HG02610 (cell line): ENCODE results near the gene LGMN.
"Not testable (repeated sequence)": the region's sequence is repeated elsewhere in the genome, so short reads cannot be mapped to it uniquely, and the experiment has no call there.

Source experiments
- ATAC-seq: cut with Tn5 transposase; IDR thresholded peaks from one replicate; pipeline ENCODE4 v1.9.1; 2021; ENCODE audit warnings: mild to moderate bottlenecking, moderate library complexity; ENCODE audit not compliant: unreplicated experiment

LGMN gene

GRCh38 chr14:92763666-92764631 lies 15.5 kb upstream of the LGMN start:
- ATAC-seq, result not testable (repeated sequence)

- no peak for ATAC-seq
These were observed 12.0 kb upstream of the LGMN start for GRCh38 chr14:92760524-92760805.

DNA sequence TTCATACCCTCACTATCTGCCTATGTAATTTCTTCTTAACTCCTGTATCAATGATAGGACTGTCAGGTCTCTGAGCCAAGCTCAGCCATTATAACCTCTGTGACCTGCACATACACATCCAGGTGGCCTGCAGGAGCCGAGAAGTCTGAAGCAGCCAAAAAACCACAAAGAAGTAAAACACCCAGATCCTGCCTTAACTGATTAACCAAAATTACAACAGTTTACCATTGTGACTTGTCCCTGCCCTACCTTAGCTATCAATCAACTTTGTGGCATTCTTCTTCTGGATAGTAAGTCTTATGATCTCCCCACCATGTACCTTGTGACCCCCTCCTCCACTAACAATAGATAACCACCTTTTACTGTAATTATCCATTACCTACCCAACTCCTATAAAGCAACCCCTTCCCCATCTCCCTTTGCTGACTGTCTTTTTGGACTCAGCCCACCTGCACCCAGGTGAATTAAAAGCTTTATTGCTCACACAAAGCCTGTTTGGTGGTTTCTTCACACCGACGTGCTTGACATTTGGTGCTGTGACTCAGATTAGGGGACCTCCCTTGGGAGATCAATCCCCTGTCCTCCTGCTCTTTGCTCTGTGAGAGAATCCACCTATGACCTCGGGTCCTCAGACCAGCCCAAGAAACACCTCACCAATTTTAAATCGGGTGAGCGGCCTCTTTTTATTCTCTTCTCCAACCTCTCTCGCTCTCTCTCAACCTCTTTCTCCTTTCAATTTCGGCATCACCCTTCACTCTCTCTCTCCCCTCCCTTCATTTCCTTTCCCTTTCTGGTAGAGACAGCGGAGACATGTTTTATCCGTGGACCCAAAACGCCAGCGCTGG lies 11.5 kb upstream of the LGMN start:
- ATAC-seq, result no peak

DNA sequence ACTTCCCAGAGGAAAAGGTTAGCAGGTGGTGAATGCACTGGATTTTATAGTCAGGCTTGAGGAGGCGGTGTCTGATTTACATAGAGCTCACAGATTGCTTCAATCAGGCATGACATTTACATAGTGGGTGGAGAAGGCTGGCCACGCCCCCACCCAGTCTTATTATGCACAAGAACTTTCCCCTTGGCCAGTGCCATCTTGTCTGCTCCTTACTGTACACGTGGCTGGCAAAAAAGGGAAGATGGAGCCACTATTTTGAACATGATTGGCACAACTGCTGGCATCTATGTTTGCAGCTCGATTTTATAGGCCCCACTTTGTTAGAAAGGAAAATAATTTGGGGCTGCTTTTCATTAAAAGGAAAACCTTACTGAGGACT lies 10.9 kb upstream of the LGMN start:
- ATAC-seq, result no peak

- no peak for ATAC-seq
These were observed 8.0 kb upstream of the LGMN start for GRCh38 chr14:92756446-92756845.

GRCh38 chr14:92755495-92755894 lies 7.1 kb upstream of the LGMN start:
- no peak for ATAC-seq

DNA sequence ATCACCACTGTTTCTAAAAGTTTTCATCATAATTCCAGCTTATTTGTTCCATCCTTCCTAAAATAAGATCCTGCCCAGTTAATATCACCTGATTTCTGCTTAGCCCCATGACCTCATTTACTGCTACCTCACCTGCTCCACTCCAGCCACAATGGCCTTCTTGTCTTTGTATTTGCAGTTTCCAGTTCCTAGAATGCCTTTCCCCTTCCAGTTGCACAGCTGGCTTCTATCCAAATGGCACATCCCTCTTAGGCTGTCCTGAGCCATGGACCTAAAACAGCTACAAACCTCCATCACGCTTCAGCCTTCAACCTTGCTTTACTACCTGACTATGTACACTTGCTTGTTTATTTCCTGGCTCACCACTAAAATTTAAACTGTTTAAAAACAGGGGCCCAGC lies 6.5 kb upstream of the LGMN start:
- ATAC-seq, result no peak

GRCh38 chr14:92753250-92753649 lies 4.8 kb upstream of the LGMN start:
- ATAC-seq, result no peak

DNA sequence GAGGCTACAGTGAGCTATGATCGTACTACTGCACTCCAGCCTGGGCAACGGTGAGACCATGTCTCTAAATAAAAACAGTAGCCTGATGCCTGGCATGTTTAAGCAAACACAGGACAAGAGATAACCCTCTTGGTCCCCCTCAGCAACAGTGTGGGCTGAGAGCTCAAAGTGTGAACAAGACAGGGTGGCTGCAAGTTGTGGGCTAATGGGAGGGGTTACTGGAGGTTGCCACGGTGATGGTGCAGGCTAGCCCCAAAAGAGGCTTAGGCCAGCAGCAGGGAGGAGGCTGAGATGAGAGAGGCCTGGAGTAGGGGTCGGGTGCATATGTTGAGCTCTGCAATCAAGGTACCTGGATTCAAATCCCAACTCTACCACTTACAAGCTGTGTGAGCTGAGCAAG lies 3.4 kb upstream of the LGMN start:
- peak; percentile 39 for ATAC-seq

DNA sequence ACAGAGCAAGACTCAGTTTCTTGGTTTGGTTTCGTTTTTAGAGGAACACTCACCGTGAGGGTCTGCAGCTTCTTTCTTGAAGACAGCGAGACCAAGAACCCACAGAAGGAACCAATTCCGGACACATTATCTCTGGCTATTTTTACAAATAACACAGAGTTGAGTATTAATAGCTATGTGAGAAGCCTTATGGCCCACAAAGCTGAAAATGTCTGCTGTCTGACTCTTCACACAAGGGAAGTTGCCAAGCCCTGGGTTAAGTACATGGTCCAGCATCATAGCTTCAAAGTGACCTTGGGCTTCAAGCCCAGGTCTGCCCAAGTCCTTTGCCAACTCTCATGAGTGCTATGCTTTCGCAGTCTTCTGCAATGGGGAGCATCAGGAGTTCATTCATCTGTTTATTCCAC lies 2.6 kb upstream of the LGMN start:
- no peak for ATAC-seq

DNA sequence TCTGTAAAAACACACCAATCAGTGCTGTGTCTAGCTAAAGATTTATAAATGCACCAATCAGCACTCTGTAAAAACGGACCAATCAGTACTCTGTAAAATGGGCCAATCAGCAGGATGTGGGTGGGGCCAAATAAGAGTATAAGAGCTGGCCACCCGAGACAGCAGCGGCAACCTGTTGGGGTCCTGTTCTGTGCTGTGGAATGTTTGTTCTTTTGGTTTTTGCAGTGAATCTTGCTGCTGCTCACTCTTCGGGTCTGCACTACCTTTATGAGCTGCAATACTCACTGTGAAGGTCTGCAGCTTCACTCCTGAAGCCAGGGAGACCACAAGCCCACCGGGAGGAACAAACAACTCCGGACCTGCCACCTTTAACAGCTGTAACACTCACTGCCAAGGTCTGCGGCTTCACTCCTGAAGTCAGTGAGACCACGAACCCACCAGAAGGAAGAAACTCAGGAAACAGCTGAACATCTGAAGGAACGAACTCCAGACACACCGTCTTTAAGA lies 1.8 kb upstream of the LGMN start:
- ATAC-seq, result not testable (repeated sequence)

DNA sequence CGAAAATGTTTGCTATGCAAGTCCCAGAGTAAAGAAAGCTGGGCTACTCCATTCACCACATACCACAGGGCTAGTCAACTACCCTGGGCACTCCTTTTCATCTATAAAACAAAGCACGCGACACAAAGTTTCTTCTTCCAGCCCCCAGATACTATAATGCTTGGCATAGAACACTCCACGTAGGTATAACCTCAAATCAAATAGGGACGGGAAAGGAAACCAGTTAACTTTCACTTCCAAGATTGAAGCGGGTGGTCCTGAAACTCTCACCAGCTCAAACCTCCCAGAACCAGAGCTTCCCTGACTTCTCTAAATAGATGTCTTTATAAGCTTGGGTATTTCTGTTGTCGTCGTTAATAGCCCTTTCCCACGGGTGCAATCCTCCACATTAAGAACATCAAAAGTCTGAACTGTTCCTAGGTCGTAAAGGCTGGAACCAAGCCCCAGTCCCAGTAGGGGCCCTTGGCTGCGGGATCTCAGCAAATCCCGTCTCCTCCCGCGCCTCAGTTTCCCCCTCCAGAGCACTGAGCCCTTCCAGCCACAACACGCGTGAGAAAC lies 647 bp downstream of the LGMN start:
- ATAC-seq, result peak; percentile 15

DNA sequence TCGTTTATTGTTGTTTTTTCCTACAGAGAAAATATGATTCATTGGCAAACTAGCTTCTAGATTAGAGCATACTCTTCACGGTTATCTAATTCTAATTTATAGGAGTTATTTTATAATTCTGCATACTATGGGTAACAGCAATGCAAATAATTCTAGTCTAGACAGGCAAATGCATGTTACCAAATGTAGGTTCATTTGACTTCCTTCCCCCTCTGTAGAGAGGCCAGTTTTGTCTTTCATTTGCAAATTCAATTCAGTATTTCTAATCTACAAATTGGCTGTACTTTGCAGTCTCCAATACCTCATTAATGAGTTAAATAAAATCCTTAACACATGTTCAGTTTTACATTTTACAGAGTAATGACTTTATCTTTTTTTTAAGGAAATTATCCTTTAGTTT lies 4.2 kb downstream of the LGMN start:
- ATAC-seq, result no peak

DNA sequence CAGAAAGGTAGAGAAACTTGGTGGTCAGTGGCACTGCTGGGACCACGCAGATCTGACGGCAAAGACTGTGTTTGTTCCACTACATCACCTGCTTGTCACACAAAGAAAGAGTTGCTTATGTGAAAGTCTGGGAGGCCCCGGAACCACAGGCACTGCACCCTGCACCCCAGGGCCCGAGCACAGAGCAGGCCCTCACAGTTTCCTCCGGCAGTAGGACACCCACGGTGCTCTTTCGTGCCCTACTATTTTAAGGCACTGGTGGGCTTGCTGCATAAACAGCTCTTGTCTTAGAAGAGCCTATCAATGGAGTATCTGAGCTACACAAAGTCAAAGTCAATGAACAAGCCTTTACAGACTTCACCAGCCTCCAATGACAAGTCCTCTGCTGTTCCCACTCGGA lies 8.0 kb downstream of the LGMN start:
- ATAC-seq, result no peak

GRCh38 chr14:92737619-92738188 lies 10.7 kb downstream of the LGMN start:
- ATAC-seq, result no peak

DNA sequence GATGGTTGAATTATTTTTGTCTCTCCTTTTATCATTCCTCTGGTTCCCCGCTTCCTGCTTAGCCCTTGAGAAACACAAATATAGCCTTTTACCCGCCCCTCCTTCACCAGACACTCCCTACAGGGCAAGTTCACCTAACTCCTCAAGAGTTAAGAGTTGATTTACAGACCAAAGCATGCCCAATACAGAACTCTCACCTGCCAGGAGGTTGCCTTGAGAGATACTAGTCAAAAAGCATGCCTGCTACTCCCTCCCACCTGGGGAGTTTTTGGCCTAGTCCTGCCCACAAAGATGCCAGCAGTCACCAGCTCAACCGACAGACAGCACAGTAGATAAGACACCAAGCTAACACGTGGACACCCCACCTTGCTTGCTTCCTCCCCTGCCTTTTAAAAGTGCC lies 11.2 kb downstream of the LGMN start:
- no peak for ATAC-seq

DNA sequence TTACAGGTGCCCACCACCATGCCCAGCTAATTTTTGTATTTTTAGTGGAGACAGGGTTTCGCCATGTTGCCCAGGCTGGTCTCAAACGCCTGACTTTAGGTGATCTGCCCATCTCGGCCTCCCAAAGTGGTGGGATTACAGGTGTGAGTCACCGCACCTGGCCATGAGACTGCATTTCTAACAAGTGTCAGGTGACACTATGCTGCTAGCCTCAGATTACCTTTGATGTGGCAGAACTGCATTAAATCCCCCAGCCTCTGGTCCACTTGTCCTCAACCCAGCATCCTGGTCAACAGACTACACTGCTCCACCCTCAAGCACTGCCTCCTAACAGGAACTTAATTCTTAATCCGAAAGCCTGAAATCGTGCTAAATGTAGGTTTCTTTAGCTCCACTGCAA lies 13.1 kb downstream of the LGMN start:
- ATAC-seq, result no peak

GRCh38 chr14:92734618-92735017 lies 13.8 kb downstream of the LGMN start:
- no peak for ATAC-seq

GRCh38 chr14:92733007-92733406 lies 15.4 kb downstream of the LGMN start:
- ATAC-seq, result no peak

GRCh38 chr14:92731622-92732115 lies 16.8 kb downstream of the LGMN start:
- no peak for ATAC-seq
